ENCODE data around the gene PPP1R16B.

PPP1R16B gene

DNA sequence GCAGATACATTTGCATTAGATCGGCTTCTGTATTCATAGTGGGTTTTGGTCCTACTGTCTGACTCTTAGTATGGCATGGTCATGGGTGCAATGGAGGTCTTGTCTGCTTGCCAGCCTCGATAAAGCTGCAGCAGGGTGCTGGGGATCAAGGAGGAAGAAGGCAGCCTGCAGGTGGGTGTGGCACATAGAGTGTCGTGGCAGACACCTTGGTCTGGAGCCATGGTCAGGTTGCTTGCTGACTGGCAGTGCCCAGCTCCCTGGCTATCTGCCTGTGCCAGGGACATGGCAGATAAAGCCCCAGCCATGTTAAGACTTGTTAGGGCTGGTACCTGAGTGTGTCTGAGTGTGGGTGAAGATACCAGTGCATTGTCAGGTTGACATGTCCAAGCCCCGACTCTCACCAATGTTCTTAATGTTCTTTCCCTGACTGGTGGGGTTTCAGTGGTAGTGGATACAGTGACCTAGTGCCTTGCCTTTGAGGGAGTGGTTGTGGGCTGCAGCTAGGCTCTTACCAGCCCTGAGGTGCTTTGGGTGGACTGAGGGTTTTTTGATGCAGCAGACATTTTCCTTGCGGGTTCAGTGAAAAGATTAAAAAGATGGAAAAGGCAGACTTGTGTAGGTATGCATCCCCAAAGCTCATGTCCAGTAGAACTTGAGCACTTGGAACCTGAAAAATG is 122.5 kb downstream of the PPP1R16B start:
- TF ChIP-seq, protein P1, sequence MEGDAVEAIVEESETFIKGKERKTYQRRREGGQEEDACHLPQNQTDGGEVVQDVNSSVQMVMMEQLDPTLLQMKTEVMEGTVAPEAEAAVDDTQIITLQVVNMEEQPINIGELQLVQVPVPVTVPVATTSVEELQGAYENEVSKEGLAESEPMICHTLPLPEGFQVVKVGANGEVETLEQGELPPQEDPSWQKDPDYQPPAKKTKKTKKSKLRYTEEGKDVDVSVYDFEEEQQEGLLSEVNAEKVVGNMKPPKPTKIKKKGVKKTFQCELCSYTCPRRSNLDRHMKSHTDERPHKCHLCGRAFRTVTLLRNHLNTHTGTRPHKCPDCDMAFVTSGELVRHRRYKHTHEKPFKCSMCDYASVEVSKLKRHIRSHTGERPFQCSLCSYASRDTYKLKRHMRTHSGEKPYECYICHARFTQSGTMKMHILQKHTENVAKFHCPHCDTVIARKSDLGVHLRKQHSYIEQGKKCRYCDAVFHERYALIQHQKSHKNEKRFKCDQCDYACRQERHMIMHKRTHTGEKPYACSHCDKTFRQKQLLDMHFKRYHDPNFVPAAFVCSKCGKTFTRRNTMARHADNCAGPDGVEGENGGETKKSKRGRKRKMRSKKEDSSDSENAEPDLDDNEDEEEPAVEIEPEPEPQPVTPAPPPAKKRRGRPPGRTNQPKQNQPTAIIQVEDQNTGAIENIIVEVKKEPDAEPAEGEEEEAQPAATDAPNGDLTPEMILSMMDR (conservative IDR thresholded peaks at IDR 0.05), result no peak
- no peak for TF ChIP-seq ZFX (IDR thresholded peaks at IDR 0.05)
- H3K27ac ChIP-seq, result peak overlapping the region; percentile 94

DNA sequence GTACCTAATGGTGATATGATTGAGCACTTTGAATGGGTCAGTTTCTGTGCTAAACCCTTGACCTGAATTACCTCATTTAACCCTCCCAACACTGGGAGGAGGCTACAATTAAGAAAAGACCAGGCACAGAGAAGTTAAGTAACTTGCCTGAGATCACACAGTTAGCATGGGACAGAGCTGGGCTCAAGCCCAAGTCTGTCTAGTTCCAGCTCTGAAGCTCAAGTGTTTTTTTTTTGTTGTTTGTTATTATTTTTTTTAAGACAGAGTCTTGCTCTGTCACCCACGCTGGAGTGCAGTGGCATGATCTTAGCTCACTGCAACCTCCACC is 124.7 kb downstream of the PPP1R16B start:
- no peak overlapping the region for H3K27ac ChIP-seq
- TF ChIP-seq ZFX (IDR thresholded peaks at IDR 0.05), result no peak
- TF ChIP-seq, protein P1 (conservative IDR thresholded peaks at IDR 0.05), result no peak

DNA sequence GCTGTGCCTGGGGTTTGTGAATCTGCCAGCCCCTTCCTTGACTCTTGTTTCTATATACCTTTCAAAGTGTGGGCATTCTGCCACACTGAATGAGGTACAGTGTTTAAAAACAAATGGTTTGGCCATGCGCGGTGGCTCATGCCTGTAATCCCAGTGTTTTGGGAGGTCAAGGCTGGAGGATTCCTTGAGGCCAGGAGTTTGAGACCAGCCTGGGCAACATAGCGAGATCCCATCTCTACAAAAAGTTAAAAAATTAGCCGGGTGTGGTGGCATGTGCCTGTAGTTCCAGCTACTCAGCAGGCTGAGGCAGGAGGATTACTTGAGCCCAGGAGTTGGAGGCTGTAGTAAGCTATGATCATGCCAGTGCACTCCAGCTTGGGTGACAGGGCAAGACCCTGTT is 126.5 kb downstream of the PPP1R16B start:
- no peak overlapping the region for H3K27ac ChIP-seq
- no peak for TF ChIP-seq ZFX (IDR thresholded peaks at IDR 0.05)
- TF ChIP-seq, protein P1 (conservative IDR thresholded peaks at IDR 0.05), result no peak

DNA sequence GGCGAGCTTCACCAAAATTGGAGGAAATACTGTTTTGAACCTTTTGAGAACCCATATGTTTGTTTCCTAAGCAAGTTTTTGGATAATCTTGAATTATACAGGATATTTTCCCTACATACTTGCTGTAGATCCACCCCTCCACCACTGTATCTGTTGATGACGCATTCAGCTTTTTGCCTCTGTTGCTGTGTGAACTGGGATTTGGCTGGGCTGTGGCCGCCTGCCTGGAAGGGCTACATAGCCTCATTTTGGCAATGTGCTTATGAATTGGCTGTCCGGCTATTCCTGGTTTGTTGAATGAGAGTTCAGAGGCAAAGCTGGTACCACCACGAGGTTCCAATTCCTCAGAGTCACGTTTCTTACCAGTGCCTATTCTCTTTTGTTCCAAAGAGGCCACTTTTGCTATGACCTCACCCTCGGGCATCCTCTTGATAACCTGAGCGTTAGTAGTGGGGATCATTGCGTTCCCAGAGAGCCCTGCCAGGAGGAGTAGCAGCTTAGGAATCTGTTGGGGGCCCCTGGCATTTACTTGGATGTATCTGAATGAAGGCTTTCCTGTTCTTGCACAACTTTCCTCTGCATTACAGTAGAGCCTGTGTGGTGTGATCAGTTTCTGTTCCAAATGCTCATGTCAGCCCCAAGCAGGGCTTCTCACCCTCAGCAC is 127.1 kb downstream of the PPP1R16B start:
- TF ChIP-seq ZFX (IDR thresholded peaks at IDR 0.05), result no peak
- TF ChIP-seq, protein P1 (conservative IDR thresholded peaks at IDR 0.05), result no peak
- H3K27ac ChIP-seq, result no peak overlapping the region

DNA sequence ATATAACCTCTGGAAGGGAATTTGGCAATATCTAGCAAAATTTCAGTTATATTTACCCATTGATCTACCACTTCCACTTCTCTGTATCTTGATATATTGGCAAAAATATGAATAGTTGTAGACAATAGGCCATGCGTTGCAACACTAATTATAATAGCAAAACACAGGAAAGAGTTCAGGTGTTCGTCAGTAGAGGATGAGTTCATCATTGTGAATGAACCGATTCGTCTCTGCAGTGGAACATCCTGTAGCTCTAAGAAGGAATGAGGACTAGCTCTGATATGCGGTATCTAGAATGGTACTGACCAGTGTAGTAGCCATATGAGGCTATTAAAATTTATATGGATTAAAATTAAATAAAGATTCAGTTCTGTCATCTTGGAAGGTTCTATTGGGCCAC is 129.0 kb downstream of the PPP1R16B start:
- TF ChIP-seq, protein P1 (conservative IDR thresholded peaks at IDR 0.05), result no peak
- TF ChIP-seq ZFX (IDR thresholded peaks at IDR 0.05), result no peak
- H3K27ac ChIP-seq, result no peak overlapping the region

DNA sequence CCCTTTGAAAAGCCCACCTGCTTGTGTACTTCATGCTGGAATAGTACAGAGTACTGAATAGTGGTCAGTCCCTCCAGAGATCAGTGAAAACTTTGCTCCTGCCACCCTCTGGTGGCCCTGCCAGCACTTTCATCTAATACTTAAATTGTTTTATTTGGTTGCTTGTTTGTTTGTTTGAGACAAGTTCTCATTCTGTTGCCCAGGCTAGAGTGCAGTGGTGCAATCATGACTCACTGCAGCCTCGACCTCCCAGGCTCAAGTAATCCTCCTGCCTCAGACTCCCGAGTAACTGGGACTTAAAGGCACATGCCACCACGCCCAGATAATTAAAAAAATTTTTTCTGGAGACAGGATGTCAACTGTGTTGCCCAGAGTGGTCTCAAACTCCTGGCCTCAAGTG is 129.8 kb downstream of the PPP1R16B start:
- no peak overlapping the region for H3K27ac ChIP-seq
- no peak for TF ChIP-seq ZFX (IDR thresholded peaks at IDR 0.05)
- TF ChIP-seq, protein P1 (conservative IDR thresholded peaks at IDR 0.05), result no peak; the same call in 1 of the 2 replicates

DNA sequence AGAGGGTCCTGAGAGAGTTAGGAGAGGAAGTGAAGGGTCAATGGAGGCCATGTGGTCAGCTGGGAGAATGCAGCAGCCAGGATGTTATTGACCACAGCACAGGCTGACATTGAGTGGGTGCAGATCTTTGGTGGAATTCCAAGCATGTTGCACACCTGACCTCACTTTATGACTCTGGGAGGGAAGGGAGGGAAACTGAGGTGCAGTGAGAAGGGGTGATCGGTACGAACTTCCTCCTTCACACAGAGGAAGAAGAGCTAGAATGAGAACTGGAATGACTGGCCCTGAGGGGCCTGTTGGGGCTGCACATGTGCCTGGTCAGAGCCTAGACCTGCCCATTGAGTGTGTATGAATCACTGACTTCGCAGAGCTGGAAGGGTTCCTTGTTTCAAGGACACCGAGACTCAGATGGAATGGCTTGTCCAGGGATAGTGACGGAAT is 130.5 kb downstream of the PPP1R16B start:
- TF ChIP-seq, protein P1 (conservative IDR thresholded peaks at IDR 0.05), result no peak
- TF ChIP-seq ZFX (IDR thresholded peaks at IDR 0.05), result no peak
- no peak overlapping the region for H3K27ac ChIP-seq

Measured in C4-2B (cell line).